Neural crest cell (in vitro differentiated cells): ENCODE data around the gene LARGE1. TPM values are rescaled to one million over a fixed set of nuclear protein-coding genes. Genes with fewer than 3 reads are reported as not detected.
A peak's percentile ranks its signal among the peaks of the same experiment; 100 is the strongest.

ENCODE experiments used
- DNase-seq: peaks from one replicate; pipeline ENCODE4 v3.0.0; 2021; ENCODE audit warnings: low read depth, mixed read lengths, low spot score
- H3K27ac Mint-ChIP-seq: one replicate; pipeline ENCODE4 v1.8.0; 2021; ENCODE audit warnings: mild to moderate bottlenecking, mixed read lengths; ENCODE audit not compliant: unreplicated experiment
- H3K27me3 Mint-ChIP-seq: 2 replicates; pipeline ENCODE4 v1.8.0; 2021; ENCODE audit warnings: low read depth, mild to moderate bottlenecking, mixed read lengths
- H3K36me3 Mint-ChIP-seq: 2 replicates; pipeline ENCODE4 v1.8.0; 2021; ENCODE audit warnings: low read depth, mild to moderate bottlenecking, mixed read lengths
- H3K4me1 Mint-ChIP-seq: 2 replicates; pipeline ENCODE4 v1.8.0; 2021; ENCODE audit warnings: mixed read lengths
- H3K4me3 Mint-ChIP-seq: one replicate; pipeline ENCODE4 v1.8.0; 2021; ENCODE audit warnings: mild to moderate bottlenecking, mixed read lengths
- H3K9me3 Mint-ChIP-seq: 2 replicates; pipeline ENCODE4 v1.8.0; 2021; ENCODE audit warnings: mixed read lengths
- CTCF ChIP-seq: fragments of 200-600 bp; sonication (generic); conservative IDR thresholded peaks from 2 replicates; pipeline ENCODE4 v1.5.0; 2021; ENCODE audit warnings: antibody characterized with exemption, mild to moderate bottlenecking
- total RNA-seq: library from RNA; stranded (reverse); gene quantifications from 2 replicates; pipeline ENCODE4 v1.2.1, GENCODE V29; 2021

Gene LARGE1
- total RNA-seq, 1 donor from 2014 or later = 33.0 TPM

DNA sequence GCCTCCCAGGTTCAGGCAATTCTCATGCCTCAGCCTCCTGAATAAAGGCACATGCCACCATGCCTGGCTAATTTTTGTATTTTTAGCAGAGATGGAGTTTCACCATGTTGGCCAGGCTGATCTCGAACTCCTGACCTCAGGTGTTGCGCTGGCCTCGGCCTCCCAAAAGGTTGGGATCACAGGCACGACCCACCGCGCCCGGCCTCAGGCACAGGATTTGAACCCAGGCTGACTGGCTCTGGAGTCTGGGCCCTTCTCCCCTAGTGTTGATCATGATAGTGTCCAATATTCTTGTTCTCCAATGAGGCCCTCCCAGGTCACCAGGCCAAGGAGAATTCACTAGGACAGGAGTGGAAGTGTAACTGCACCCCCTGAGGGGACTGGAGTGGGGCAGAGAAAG, 401.9 kb downstream of the LARGE1 start:
- peaks cover 2% of the 10 kb centered on the region for H3K36me3 Mint-ChIP-seq
- no peak for DNase-seq

GRCh38 chr22:33515795-33516194, 404.5 kb downstream of the LARGE1 start:
- H3K4me3 Mint-ChIP-seq = no peak overlapping the region
- no peaks in the 10 kb centered on the region for H3K27me3 Mint-ChIP-seq
- no peaks in the 10 kb centered on the region for H3K9me3 Mint-ChIP-seq
- no peak for DNase-seq
- H3K27ac Mint-ChIP-seq = peak overlapping the region; percentile 68
- H3K4me1 Mint-ChIP-seq = peaks cover 21% of the 10 kb centered on the region
- TF ChIP-seq CTCF = no peak
- no peaks in the 10 kb centered on the region for H3K36me3 Mint-ChIP-seq

More for the DNA sequence above, 401.9 kb downstream of the LARGE1 start:
- Mint-ChIP-seq H3K4me1 (peaks cover 13% of the 10 kb centered on the region), H3K9me3 (no peaks in the 10 kb centered on the region), H3K27ac (no peak overlapping the region), H3K4me3 (no peak overlapping the region), H3K27me3 (no peaks in the 10 kb centered on the region)
- TF ChIP-seq CTCF = no peak

DNA sequence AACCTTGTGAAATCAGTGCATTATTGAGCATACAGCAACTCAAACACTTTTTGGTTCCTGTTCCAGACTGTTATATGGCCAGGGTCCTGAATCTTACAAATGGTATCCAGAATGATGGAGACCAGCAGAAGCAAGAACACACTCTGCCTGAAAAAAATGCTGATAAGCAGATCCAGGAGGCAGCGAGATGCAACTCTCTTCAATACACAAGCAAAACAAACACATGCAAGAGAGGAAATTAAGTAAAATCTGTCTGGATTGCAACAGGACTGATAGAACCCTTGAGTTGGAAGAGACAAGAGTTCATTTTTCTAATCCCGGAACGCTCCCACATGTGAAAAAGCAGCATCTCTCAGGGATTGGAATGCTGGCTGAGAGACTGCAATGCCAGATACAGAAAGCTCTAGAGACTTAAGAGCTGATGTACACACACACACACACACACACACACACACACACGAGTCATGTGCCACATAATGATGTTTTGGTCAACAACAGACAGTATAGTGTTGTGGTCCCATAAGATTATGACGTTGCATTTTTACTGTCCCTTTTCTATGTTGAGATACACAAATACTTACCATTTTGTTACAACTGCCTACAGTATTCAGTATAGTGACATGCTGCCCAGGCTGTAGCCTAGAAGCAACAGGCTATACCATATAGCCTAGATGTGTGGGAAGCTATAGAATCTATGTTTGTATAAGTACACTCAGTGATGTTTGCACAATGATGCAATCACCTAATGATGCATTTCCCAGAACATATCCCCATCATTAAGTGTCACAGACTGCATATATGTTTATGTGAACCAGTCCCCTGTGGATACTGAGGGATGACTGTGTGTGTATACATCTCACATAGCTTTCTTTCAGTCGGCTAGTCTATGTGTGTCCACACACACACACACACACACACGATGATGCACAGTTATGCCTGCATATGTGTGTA, 406.6 kb downstream of the LARGE1 start:
- H3K9me3 Mint-ChIP-seq = no peaks in the 10 kb centered on the region

GRCh38 chr22:33512908-33513307, 407.4 kb downstream of the LARGE1 start:
- peaks cover 13% of the 10 kb centered on the region for H3K4me1 Mint-ChIP-seq
- no peak overlapping the region for H3K4me3 Mint-ChIP-seq
- H3K9me3 Mint-ChIP-seq = no peaks in the 10 kb centered on the region
- no peak for DNase-seq
- H3K27me3 Mint-ChIP-seq = no peaks in the 10 kb centered on the region
- no peak for TF ChIP-seq CTCF
- no peaks in the 10 kb centered on the region for H3K36me3 Mint-ChIP-seq
- H3K27ac Mint-ChIP-seq = no peak overlapping the region

More for the DNA sequence above, 406.6 kb downstream of the LARGE1 start:
- Mint-ChIP-seq H3K27ac (no peak overlapping the region), H3K27me3 (no peaks in the 10 kb centered on the region), H3K4me3 (no peak overlapping the region), H3K36me3 (no peaks in the 10 kb centered on the region), H3K4me1 (peaks cover 13% of the 10 kb centered on the region)
- TF ChIP-seq CTCF = no peak
- DNase-seq = no peak

- no peak overlapping the region for H3K27ac Mint-ChIP-seq
- H3K36me3 Mint-ChIP-seq = no peaks in the 10 kb centered on the region
- H3K27me3 Mint-ChIP-seq = no peaks in the 10 kb centered on the region
- TF ChIP-seq CTCF = no peak
- no peaks in the 10 kb centered on the region for H3K9me3 Mint-ChIP-seq
- H3K4me3 Mint-ChIP-seq = no peak overlapping the region
- H3K4me1 Mint-ChIP-seq = peaks cover 9% of the 10 kb centered on the region
- DNase-seq = no peak
Measured at GRCh38 chr22:33510429-33510904, 409.8 kb downstream of the LARGE1 start.
